ENCODE results near the gene HIF1A. TPM values are rescaled to one million over a fixed set of nuclear protein-coding genes. Genes with fewer than 3 reads are reported as not detected.
"Not testable (repeated sequence)": the region's sequence is repeated elsewhere in the genome, so short reads cannot be mapped to it uniquely, and the experiment has no call there.

The HIF1A gene
- total and polyA plus RNA-seq, 2 donors (not counting 1 experiment from before 2014, with no cell fraction given): 44.2 to 261 TPM

DNA sequence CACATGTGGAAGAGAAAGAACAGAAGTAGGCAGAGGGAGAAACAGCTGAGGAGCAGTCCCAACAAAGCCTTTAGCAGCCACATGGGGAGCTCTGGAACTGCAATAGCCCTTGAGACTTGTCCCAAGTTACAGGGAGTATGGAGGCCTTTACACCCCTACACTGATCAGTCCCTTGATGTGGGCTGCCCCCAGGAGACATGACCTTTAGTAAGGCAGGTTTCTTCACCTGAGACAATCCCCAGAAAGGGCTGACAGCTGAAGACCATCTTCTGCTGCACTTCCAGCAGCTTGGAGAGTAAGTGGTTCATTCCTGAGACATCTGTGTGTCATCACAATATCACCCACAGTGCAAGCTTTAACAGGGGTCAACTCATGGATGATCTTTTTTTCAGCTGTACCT lies 58.3 kb downstream of the HIF1A start:
- peaks cover 37% of the 10 kb centered on the region for H3K4me1 Mint-ChIP-seq
- POLR2A ChIA-PET: interaction anchor here (0.5 to 0.8 kb wide), 2 partner anchors 48 to 188 kb away, joined by 3 read pairs; no protein-coding TSS in a partner anchor
- TF ChIP-seq, protein P1, sequence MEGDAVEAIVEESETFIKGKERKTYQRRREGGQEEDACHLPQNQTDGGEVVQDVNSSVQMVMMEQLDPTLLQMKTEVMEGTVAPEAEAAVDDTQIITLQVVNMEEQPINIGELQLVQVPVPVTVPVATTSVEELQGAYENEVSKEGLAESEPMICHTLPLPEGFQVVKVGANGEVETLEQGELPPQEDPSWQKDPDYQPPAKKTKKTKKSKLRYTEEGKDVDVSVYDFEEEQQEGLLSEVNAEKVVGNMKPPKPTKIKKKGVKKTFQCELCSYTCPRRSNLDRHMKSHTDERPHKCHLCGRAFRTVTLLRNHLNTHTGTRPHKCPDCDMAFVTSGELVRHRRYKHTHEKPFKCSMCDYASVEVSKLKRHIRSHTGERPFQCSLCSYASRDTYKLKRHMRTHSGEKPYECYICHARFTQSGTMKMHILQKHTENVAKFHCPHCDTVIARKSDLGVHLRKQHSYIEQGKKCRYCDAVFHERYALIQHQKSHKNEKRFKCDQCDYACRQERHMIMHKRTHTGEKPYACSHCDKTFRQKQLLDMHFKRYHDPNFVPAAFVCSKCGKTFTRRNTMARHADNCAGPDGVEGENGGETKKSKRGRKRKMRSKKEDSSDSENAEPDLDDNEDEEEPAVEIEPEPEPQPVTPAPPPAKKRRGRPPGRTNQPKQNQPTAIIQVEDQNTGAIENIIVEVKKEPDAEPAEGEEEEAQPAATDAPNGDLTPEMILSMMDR (IDR thresholded peaks at IDR 0.05): no peak
- TF ChIP-seq EZH2 (IDR thresholded peaks at IDR 0.05; ENCODE audit: borderline replicate concordance, insufficient read depth, low read depth, low read length, poor library complexity, severe bottlenecking): no peak
- no peaks in the 10 kb centered on the region for H3K79me2 ChIP-seq (ENCODE audit: control insufficient read depth, insufficient read depth, low read length)
- no peak overlapping the region for H2AFZ ChIP-seq (ENCODE audit: insufficient read depth, low read depth, low read length, poor library complexity, severe bottlenecking)
- no peak overlapping the region for H3K27ac Mint-ChIP-seq
- no peak overlapping the region for H3K4me2 ChIP-seq (replicated peaks; ENCODE audit: low read depth, low read length, poor library complexity, severe bottlenecking)
- H3K27me3 Mint-ChIP-seq: no peaks in the 10 kb centered on the region
- no peaks in the 10 kb centered on the region for H3K9me3 ChIP-seq (ENCODE audit: control extremely low read depth in 1 of 3, control insufficient read depth in 2 of 3, insufficient read depth in 1 of 3, low read length in 2 of 3)
- CTCF ChIA-PET: interaction anchor here (1.3 to 2.3 kb wide), 3 partner anchors 9 to 83 kb away, joined by 3 to 11 read pairs (median 3); partner anchors contain the start of gene SNAPC1
- H3K4me3 ChIP-seq (ENCODE audit: control extremely low read depth in 1 of 5, extremely low read depth in 1 of 5, insufficient read depth in 1 of 5, low read depth in 2 of 5, low read length in 4 of 5): no peak overlapping the region
- H3K27me3 ChIP-seq (replicated peaks in 1 of 4; ENCODE audit: control extremely low read depth in 1 of 4, control insufficient read depth in 3 of 4, insufficient read depth in 4 of 4, low read length in 3 of 4): no peaks in the 10 kb centered on the region
- H3K9ac ChIP-seq (ENCODE audit: low read length): no peak overlapping the region
- H4K20me1 ChIP-seq (ENCODE audit: control insufficient read depth, insufficient read depth, low read length, poor library complexity, severe bottlenecking): no peaks in the 10 kb centered on the region
- intact Hi-C loops (cut with micrococcal nuclease): loop anchor here (5.0 to 10.0 kb wide), 3 partner anchors 276 to 1661 kb away; partner anchors contain the start of gene PCNX4
- DNase-seq: no peak
- H3K9me3 Mint-ChIP-seq (ENCODE audit: insufficient read depth): no peaks in the 10 kb centered on the region
- no peak for ATAC-seq (ENCODE audit: low read depth)
- H3K4me1 ChIP-seq (ENCODE audit: control insufficient read depth in 2 of 2, insufficient read depth in 2 of 2, low read length in 2 of 2): peaks cover 25 to 27% of the 10 kb centered on the region in 2 donors
- no peak overlapping the region for H3K4me3 Mint-ChIP-seq
- peaks cover 0 to 2% of the 10 kb centered on the region in 2 experiments for H3K36me3 ChIP-seq (replicated peaks in 1 of 2; ENCODE audit: control extremely low read depth in 1 of 2, control insufficient read depth in 1 of 2, extremely low read depth in 1 of 2, insufficient read depth in 2 of 2, low read length in 1 of 2)
- H3K27ac ChIP-seq (ENCODE audit: low read length in 2 of 2): no peak overlapping the region

DNA sequence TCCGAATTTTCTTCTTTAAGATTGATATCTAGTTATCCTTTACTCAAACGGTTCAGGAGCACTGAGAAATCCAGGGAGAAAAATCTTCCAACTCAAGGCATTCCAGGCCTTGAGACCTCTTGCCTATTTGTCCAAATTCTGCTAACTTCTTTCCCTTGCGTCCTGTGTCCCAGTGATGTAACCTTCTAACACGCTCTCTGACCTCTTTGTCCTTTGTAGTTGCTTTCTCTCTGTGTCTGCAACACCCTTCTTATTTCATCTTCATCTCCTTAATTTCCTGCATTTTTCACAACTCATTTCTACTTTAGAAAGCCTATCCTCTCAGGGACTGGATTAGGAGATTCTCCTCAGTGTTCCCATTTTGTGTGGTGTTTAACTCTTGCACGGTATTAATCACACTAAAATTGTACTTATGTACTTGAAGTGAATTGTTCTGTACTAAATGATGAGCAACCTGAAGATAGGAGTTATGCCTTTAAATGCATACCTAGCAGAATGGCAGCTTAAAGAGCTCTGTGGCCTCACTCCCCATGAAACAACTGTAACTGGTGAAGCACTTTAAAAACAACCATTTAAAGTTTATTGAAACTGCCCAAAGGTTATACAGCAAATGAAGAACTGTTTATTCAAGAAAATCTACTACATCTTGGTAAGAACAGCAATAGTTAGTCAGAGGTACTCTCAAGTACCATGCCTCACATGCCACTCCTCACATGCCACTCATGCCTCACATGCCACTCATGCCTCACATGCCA lies 59.5 kb downstream of the HIF1A start:
- no peaks in the 10 kb centered on the region for H3K9me3 Mint-ChIP-seq (ENCODE audit: insufficient read depth)
- H3K4me3 Mint-ChIP-seq: no peak overlapping the region
- Histone ChIP-seq H3K4me1 (ENCODE audit: control insufficient read depth in 2 of 2, insufficient read depth in 2 of 2, low read length in 2 of 2) (peaks cover 25 to 27% of the 10 kb centered on the region in 2 donors), H3K4me2 (replicated peaks; ENCODE audit: low read depth, low read length, poor library complexity, severe bottlenecking) (no peak overlapping the region), H3K27me3 (replicated peaks in 1 of 4; ENCODE audit: control extremely low read depth in 1 of 4, control insufficient read depth in 3 of 4, insufficient read depth in 4 of 4, low read length in 3 of 4) (no peaks in the 10 kb centered on the region), H4K20me1 (ENCODE audit: control insufficient read depth, insufficient read depth, low read length, poor library complexity, severe bottlenecking) (no peaks in the 10 kb centered on the region), H2AFZ (ENCODE audit: insufficient read depth, low read depth, low read length, poor library complexity, severe bottlenecking) (no peak overlapping the region), H3K36me3 (replicated peaks in 1 of 2; ENCODE audit: control extremely low read depth in 1 of 2, control insufficient read depth in 1 of 2, extremely low read depth in 1 of 2, insufficient read depth in 2 of 2, low read length in 1 of 2) (no peaks in the 10 kb centered on the region), H3K4me3 (ENCODE audit: control extremely low read depth in 1 of 5, extremely low read depth in 1 of 5, insufficient read depth in 1 of 5, low read depth in 2 of 5, low read length in 4 of 5) (no peak overlapping the region), H3K79me2 (ENCODE audit: control insufficient read depth, insufficient read depth, low read length) (no peaks in the 10 kb centered on the region), H3K27ac (ENCODE audit: low read length in 2 of 2) (no peak overlapping the region), H3K9me3 (ENCODE audit: control extremely low read depth in 1 of 3, control insufficient read depth in 2 of 3, insufficient read depth in 1 of 3, low read length in 2 of 3) (no peaks in the 10 kb centered on the region), H3K9ac (ENCODE audit: low read length) (no peak overlapping the region)
- ATAC-seq (ENCODE audit: low read depth) (no peak), DNase-seq (no peak)
- no peaks in the 10 kb centered on the region for H3K27me3 Mint-ChIP-seq
- ChIA-PET CTCF (interaction anchor here (1.3 kb wide), 1 partner anchor 82 kb away, joined by 3 read pairs; no protein-coding TSS in a partner anchor), POLR2A (no interaction called here)
- H3K27ac Mint-ChIP-seq: no peak overlapping the region
- intact Hi-C loops (cut with micrococcal nuclease): loop anchor here (5.0 to 10.0 kb wide), 3 partner anchors 278 to 1663 kb away; partner anchors contain the start of gene PCNX4
- no peak for TF ChIP-seq EZH2 (IDR thresholded peaks at IDR 0.05; ENCODE audit: borderline replicate concordance, insufficient read depth, low read depth, low read length, poor library complexity, severe bottlenecking)
- TF ChIP-seq, protein P1 (IDR thresholded peaks at IDR 0.05): no peak
- WGBS (ENCODE audit: insufficient coverage): 97% methylated on average over 4 of the region's 5 CpGs
- H3K4me1 Mint-ChIP-seq: peaks cover 34% of the 10 kb centered on the region

DNA sequence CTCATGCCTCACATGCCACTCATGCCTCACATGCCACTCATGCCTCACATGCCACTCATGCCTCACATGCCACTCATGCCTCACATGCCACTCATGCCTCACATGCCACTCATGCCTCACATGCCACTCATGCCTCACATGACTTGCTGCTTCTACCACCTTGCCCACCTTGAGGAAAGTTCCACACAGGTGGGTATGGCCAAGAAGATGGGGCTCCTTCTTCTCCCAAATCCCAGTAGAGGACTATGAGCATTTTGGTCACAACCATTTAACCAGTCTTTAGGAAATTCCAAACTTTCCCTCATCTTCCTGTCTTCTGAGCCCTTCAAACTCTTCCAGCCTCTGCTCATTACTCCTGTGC lies 60.0 kb downstream of the HIF1A start:
- H3K4me3 ChIP-seq (ENCODE audit: control extremely low read depth in 1 of 5, extremely low read depth in 1 of 5, insufficient read depth in 1 of 5, low read depth in 2 of 5, low read length in 4 of 5); POLR2A ChIA-PET; H3K9ac ChIP-seq (ENCODE audit: low read length); H3K36me3 ChIP-seq (replicated peaks in 1 of 2; ENCODE audit: control extremely low read depth in 1 of 2, control insufficient read depth in 1 of 2, extremely low read depth in 1 of 2, insufficient read depth in 2 of 2, low read length in 1 of 2); H3K27me3 ChIP-seq (replicated peaks in 1 of 4; ENCODE audit: control extremely low read depth in 1 of 4, control insufficient read depth in 3 of 4, insufficient read depth in 4 of 4, low read length in 3 of 4); H3K9me3 Mint-ChIP-seq (ENCODE audit: insufficient read depth); H4K20me1 ChIP-seq (ENCODE audit: control insufficient read depth, insufficient read depth, low read length, poor library complexity, severe bottlenecking); DNase-seq; H3K27ac ChIP-seq (ENCODE audit: low read length in 2 of 2); CTCF ChIA-PET; ATAC-seq (ENCODE audit: low read depth); H3K4me3 Mint-ChIP-seq; H3K79me2 ChIP-seq (ENCODE audit: control insufficient read depth, insufficient read depth, low read length); H2AFZ ChIP-seq (ENCODE audit: insufficient read depth, low read depth, low read length, poor library complexity, severe bottlenecking); H3K27me3 Mint-ChIP-seq; H3K9me3 ChIP-seq (ENCODE audit: control extremely low read depth in 1 of 3, control insufficient read depth in 2 of 3, insufficient read depth in 1 of 3, low read length in 2 of 3); H3K27ac Mint-ChIP-seq; H3K4me2 ChIP-seq (replicated peaks; ENCODE audit: low read depth, low read length, poor library complexity, severe bottlenecking): not testable (repeated sequence)
- intact Hi-C loops (cut with micrococcal nuclease): loop anchor here (10.0 kb wide), 1 partner anchor 369 kb away; no protein-coding TSS in a partner anchor
- H3K4me1 ChIP-seq (ENCODE audit: control insufficient read depth in 2 of 2, insufficient read depth in 2 of 2, low read length in 2 of 2): peaks cover 24 to 25% of the 10 kb centered on the region in 2 donors
- peaks cover 29% of the 10 kb centered on the region for H3K4me1 Mint-ChIP-seq

Measured in B cell (primary cell).